ENCODE results near the gene DPP10. TPM values are rescaled to one million over a fixed set of nuclear protein-coding genes. Genes with fewer than 3 reads are reported as not detected.

DPP10 gene
- total RNA-seq, 4 donors from 2014 or later: 0.09 to 4.0 (median 0.38) TPM; not detected in 1

DNA sequence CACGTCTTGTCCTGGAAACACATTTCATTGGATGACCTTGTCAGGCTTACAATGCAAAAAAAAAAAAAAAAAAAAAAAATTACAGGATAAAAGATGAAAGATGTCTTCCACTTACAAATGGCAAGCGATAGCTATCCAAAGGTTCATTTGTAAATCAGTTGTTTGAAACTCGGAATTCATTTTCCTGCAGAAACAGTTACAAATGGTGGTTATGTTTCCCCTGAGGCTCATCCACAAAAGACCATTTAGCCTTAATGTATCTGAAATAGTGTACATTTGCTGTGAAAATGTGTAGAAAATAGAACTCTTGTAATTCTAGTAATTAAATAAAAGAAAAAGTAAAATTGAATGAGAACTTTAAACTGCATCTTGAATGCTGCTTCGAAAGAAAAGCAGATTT is 25.9 kb downstream of the DPP10 start:
- 70 to 82% methylated on average over 4 of the region's 4 CpGs for WGBS, 2 donors
- Histone ChIP-seq H3K36me3 (no peaks in the 10 kb centered on the region), H3K9me3 (no peaks in the 10 kb centered on the region), H3K4me3 (no peak overlapping the region), H3K4me1 (no peaks in the 10 kb centered on the region), H3K27ac (no peak overlapping the region), H3K27me3 (no peaks in the 10 kb centered on the region)
- TF ChIP-seq POLR2A (IDR thresholded peaks at IDR 0.05): no peak
- DNase-seq: no peak
- intact Hi-C loops (cut with DNase I): no loop called here

DNA sequence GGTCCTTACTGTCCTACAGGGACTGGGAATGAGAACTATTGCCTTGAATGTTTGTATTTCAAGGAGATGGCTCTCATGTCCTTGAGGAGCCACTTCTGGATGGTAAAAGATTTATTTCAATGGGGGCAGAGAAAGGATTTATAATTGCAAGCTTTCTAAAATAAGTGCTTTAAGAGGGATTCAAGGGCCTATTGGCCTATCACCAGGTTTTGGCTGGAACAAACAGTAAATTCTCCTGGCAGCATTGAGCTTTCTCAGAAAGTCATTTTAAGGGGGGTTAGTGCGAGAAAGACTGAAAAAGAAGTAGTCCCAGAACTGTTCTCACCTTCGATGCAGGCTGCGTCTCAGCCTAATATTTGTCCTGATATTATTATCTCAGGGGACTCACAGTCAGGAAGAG is 29.8 kb downstream of the DPP10 start:
- no peak overlapping the region for H3K27ac ChIP-seq
- no peak for DNase-seq
- no peaks in the 10 kb centered on the region for H3K27me3 ChIP-seq
- TF ChIP-seq, protein P1, sequence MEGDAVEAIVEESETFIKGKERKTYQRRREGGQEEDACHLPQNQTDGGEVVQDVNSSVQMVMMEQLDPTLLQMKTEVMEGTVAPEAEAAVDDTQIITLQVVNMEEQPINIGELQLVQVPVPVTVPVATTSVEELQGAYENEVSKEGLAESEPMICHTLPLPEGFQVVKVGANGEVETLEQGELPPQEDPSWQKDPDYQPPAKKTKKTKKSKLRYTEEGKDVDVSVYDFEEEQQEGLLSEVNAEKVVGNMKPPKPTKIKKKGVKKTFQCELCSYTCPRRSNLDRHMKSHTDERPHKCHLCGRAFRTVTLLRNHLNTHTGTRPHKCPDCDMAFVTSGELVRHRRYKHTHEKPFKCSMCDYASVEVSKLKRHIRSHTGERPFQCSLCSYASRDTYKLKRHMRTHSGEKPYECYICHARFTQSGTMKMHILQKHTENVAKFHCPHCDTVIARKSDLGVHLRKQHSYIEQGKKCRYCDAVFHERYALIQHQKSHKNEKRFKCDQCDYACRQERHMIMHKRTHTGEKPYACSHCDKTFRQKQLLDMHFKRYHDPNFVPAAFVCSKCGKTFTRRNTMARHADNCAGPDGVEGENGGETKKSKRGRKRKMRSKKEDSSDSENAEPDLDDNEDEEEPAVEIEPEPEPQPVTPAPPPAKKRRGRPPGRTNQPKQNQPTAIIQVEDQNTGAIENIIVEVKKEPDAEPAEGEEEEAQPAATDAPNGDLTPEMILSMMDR (IDR thresholded peaks at IDR 0.05): no peak
- no peak for TF ChIP-seq POLR2A (IDR thresholded peaks at IDR 0.05)
- no peaks in the 10 kb centered on the region for H3K9me3 ChIP-seq
- 88 to 93% methylated on average over 3 of the region's 3 CpGs for WGBS, 2 donors
- no peaks in the 10 kb centered on the region for H3K36me3 ChIP-seq
- intact Hi-C loops (cut with DNase I): no loop called here
- H3K4me1 ChIP-seq: no peaks in the 10 kb centered on the region
- no peak overlapping the region for H3K4me3 ChIP-seq

DNA sequence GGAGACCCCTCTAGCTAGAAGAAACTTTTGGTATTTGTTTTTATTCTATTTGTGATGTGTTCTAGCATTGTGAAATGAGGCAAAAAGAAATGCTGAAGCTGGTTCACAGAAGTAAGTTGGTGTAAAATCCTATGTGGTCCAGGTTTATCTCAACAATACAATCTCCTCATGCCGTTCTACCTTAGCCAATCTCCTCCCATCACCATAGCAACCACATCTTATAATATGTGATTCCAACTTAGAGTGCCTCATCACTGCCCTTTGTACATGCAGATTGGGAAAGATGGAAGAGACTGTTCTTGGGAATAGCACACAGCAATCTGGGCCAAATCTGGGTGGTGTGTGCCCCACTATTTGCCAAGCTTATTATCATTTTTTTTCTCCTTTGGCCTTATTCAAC is 30.3 kb downstream of the DPP10 start:
- Histone ChIP-seq H3K9me3 (no peaks in the 10 kb centered on the region), H3K27ac (no peak overlapping the region), H3K4me1 (no peaks in the 10 kb centered on the region), H3K4me3 (no peak overlapping the region), H3K36me3 (no peaks in the 10 kb centered on the region), H3K27me3 (no peaks in the 10 kb centered on the region)
- no peak for DNase-seq
- intact Hi-C loops (cut with DNase I): no loop called here
- no peak for TF ChIP-seq POLR2A (IDR thresholded peaks at IDR 0.05)
- TF ChIP-seq, protein P1 (IDR thresholded peaks at IDR 0.05): no peak
- 65 to 67% methylated on average over 1 of the region's 1 CpG for WGBS, 2 donors

DNA sequence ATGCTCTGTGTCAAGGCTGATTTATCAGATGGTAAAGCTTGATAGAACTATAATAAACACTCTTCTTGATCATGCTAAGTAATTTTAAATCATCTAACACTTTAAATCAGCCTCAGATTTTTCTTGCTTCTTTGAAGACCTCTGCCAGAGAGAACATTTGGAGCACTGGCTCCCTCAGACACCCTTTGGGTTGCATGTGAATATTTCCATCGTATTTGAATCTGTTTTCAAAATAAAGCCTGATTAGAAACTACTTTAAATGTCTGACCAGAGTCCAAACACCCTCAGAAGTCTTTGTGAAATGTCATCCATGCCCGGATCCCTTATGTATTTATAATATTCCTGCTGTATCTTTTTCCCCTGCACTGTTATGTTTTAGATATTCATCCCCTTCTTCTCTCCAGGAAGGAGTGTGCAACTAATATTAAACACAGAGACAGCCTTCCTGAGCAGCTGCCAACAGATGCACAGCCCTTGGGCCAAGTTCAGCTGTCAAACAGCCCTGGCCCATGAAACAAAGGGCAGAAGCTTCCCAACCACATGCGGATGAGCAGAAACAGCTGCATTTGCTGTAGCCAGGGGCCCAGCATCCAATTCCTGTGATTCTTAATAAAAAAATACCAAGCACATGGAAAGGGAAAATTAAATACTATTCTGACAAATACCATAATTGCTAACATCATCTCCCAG is 46.5 kb downstream of the DPP10 start:
- Histone ChIP-seq H3K4me3 (no peak overlapping the region), H3K4me1 (peaks cover 0 to 4% (median 0%) of the 10 kb centered on the region in 3 donors), H3K9me3 (no peaks in the 10 kb centered on the region), H3K27ac (no peak overlapping the region), H3K36me3 (no peaks in the 10 kb centered on the region), H3K27me3 (no peaks in the 10 kb centered on the region)
- TF ChIP-seq POLR2A (IDR thresholded peaks at IDR 0.05): no peak
- TF ChIP-seq, protein P1 (IDR thresholded peaks at IDR 0.05): no peak
- no peak for DNase-seq
- 49 to 67% methylated on average over 3 of the region's 3 CpGs for WGBS, 2 donors
- intact Hi-C loops (cut with DNase I): no loop called here

DNA sequence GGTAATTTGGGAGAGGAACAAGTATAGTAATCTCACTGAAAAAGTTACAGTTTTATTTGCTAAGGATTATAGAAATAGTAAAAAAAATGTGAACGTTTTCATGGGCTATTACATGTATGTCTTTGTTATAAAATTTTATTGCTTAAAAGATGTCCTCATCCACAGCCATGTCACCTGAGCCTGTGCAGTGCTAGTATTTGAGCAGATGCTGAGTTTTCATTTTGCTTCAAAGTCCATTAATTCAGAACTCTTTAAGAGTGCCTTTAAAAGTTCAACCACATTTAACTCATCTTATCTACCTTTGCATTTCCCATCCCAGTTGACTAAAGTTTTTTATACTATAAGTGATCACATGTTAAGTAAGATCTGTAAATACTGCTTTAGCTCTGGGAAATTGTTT is 52.6 kb downstream of the DPP10 start:
- 24 to 40% methylated on average over 1 of the region's 1 CpG for WGBS, 2 donors
- no peak for TF ChIP-seq POLR2A (IDR thresholded peaks at IDR 0.05)
- no peak overlapping the region for H3K4me3 ChIP-seq

DNA sequence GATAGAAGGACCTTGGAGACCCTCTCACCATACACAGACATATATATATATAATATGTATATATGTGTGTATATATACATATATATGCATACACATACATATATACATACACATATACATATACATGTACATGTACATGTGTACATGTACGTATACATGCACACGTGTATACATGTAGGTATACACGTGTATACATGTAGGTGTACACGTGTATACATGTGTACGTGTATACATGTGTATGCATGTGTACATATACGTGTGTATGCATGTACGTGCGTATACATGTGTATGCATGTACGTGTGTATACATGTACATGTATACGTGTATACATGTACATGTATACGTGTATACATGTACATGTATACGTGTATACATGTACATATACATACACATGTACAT is 54.5 kb downstream of the DPP10 start:
- Histone ChIP-seq H3K9me3 (no peaks in the 10 kb centered on the region), H3K27me3 (no peaks in the 10 kb centered on the region), H3K36me3 (no peaks in the 10 kb centered on the region), H3K4me1 (no peaks in the 10 kb centered on the region), H3K4me3 (no peak overlapping the region), H3K27ac (no peak overlapping the region)
- intact Hi-C loops (cut with DNase I): no loop called here
- DNase-seq: no peak
- WGBS, 2 donors: 80 to 87% methylated on average over 12 of the region's 12 CpGs
- TF ChIP-seq, protein P1 (IDR thresholded peaks at IDR 0.05): no peak
- no peak for TF ChIP-seq POLR2A (IDR thresholded peaks at IDR 0.05)

More for the DNA sequence above, 52.6 kb downstream of the DPP10 start:
- H3K4me1 ChIP-seq: no peaks in the 10 kb centered on the region
- no peak overlapping the region for H3K27ac ChIP-seq
- H3K27me3 ChIP-seq: no peaks in the 10 kb centered on the region
- DNase-seq: no peak
- no peaks in the 10 kb centered on the region for H3K9me3 ChIP-seq
- H3K36me3 ChIP-seq: no peaks in the 10 kb centered on the region
- intact Hi-C loops (cut with DNase I): no loop called here

Measured in esophagus squamous epithelium (tissue), 5 donors.